HG03432 (cell line): ENCODE measurements around the gene GSX1.
"Not testable (repeated sequence)": the region's sequence is repeated elsewhere in the genome, so short reads cannot be mapped to it uniquely, and the experiment has no call there.

ENCODE experiments used
- ATAC-seq: cut with Tn5 transposase; IDR thresholded peaks from one replicate; pipeline ENCODE4 v1.9.1; 2021; ENCODE audit warnings: mild to moderate bottlenecking, moderate library complexity; ENCODE audit not compliant: unreplicated experiment

Gene GSX1

GRCh38 chr13:27793507-27794367 lies 1.5 kb downstream of the GSX1 start:
- no peak for ATAC-seq

GRCh38 chr13:27794368-27794691 lies 2.0 kb downstream of the GSX1 start:
- no peak for ATAC-seq

- no peak for ATAC-seq
Measured at GRCh38 chr13:27794921-27795717, 2.8 kb downstream of the GSX1 start.

DNA sequence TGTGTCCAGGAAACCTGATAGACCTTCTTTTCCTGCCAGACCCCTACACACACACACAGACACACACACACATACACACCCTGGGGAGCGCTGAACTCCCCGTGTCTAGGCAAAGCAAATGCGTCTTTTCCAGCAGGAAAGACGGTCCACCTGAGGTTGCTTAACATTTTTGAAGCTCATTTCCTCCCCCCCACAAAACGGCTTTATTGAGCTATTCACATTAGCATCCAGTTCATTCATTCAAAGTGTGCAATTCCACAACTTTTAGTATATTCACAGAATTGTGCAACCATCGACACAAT lies 3.4 kb downstream of the GSX1 start:
- ATAC-seq, result no peak

- ATAC-seq, result no peak
Measured at GRCh38 chr13:27796544-27797227, 4.4 kb downstream of the GSX1 start.

DNA sequence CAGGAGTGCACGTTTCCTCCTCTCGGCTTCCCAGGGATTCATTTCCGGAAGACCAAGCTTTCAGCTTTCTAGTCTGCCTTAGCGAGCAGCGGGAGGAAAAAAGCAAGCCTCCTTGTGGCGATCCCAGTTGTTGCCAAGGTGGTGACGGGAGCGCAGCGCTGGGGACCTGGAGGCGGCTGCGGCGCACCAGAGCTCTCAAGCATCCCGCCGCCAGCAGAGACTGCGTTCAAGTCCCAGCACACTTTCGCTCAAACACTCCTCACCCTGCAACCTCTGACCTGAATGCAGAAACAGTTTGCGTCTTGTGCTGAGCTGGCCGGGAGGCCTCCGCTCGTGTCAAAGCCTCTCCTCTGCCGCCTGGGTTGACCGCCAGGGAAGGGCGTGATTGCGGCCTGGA lies 4.9 kb downstream of the GSX1 start:
- ATAC-seq, result no peak

- ATAC-seq, result no peak
Measured at GRCh38 chr13:27806744-27807387, 14.6 kb downstream of the GSX1 start.

DNA sequence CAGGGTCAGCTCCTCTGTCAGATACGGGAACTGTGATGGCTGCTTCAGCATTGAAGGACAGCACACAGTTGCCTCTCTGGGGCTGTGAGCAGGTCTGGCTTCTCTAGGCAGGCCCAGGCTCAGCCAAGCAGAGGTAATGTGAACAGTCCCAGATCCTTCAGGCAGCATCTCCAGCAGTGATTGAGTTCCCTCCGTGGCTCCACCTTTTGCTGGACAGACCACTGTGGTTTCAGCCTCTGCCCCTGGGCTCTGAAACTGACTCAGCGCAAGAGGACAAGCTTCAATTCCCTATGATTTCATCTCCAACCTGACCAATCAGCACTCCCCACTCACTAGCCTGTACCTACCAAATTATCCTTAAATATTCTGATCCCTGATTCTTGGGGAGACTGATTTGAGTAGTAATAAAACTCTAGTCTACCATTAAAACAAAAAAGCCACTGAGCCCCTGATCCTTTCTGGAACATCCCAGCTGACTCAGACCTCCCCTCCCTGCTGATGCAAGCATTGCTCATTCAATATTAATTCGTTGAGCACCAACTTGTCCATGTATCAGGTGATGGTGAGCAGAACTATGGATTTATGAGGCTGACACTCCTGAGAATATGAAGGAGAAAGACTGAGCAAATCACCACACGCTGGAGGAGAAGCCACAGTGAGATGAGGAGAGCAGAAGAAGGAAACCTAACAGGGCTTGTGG lies 16.7 kb downstream of the GSX1 start:
- ATAC-seq, result no peak

DNA sequence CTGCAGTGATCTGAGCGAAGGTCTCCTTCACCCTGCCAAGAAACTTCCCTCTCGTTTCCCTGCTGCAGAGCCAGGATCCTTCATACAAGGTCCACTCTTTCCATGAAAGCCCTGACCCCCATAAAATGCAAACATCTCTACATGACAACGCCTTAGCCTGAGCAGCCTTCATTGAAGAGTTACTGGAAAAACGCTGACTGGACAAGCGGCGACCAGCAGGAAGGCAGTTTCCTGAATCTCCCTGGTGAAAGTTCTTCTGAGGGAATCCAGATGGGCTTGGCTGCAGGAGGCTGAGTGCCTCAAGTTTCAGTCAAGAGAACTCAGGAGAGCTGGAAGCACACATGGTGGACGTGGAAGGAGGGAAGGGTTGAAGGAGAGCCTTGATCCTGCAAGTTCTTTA lies 17.7 kb downstream of the GSX1 start:
- no peak for ATAC-seq

DNA sequence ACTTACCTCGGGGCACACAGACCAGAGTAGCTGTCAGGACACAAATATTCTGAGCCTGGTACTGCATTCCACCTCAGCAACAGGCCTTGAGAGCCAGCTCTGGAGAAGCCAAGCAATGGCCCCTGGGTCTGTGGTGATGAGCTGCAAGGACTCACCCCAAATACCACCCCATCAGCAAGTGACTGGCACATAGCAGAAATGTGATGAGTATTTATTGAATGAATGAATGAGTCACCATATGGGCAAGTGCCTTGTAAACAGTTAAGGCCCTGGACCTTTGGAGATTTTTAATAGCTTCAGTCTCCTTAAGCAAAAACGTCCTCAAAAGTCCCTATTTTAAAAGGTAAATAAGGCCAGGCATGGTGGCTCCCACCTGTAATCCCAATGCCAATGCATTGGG lies 18.2 kb downstream of the GSX1 start:
- no peak for ATAC-seq

GRCh38 chr13:27813826-27814225 lies 21.5 kb downstream of the GSX1 start:
- no peak for ATAC-seq

DNA sequence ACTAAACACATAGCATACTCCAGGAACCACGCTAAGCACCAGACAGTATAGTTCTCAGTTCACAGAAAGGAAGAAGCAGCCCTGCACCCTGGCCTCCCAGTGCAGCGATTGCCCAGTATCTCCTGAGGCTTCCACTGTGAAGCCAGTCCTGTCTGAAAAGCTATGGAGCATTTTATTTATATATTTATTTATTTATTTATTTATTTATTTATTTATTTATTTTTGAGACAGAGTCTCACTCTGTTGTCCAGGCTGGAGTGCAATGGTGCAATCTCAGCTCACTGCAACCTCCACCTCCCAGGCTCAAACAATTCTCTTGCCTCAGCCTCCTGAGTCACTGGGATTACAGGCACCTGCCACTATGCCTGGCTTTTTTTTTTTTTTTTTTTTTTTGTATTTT lies 25.5 kb downstream of the GSX1 start:
- ATAC-seq, result not testable (repeated sequence)

DNA sequence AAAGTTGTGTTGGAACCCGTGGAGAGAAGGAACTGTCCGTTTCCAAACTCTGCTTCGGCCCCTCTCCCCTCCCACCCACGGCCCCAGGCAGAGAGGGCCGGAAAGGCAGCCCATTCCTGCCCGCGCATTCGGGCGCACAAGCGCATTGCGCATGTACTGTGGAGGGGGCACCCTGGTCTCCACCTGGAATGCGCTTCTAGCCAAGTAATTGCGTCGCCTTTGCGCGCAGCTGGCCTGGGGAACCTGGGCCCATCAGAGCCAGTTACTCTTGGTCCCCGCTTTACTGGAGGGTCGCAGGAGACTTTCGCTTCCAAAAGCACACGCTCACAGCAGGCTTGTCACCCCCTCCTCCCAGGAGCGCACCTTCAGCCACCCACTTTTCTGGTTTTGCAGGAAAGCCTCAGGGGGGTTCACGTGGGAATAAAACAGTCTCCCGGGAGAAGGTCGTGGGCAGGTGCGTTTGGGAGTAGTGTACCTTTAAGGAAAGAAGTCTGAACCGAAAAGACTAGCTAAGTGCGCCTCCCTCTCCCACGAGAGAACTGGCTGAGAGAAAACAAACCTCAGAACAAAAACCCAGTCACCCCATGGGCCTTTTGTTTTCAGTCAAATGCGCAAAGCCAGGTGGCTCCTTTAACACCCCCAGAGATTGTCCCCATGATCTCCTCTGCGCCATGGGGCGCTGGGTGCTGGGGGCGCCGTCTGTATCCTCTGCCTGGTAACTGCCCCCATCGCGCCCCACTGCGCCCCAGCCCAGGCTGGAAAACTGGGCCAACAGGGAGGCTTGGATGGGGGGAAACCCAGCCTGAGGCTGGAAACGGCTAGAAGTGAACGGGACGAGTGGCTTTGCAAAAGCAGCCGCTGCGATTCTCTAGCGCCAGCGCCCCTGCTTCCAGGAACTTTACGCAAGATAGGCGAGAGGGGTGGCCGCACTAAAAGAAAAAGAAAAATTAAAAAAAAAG lies 28.5 kb downstream of the GSX1 start:
- no peak for ATAC-seq

DNA sequence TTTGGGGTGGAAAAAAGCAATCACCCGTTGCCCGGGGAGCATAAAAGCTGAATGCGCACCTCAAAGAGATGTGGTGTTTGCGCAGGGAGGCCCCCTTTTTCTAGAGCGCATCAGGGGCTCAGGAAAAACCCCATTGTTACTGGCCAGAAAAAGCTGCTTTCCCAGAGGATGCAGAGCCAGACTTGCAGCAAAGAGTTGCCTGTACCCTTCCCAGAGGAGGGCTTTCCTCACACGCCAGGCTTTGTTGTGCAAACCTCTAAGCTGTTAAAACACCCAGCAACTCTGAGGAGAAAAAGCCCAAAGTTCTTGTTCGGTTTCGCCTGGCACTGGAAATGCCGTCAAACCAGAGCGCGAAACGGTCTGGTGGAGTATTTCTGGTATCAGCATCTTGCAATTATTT lies 29.3 kb downstream of the GSX1 start:
- ATAC-seq, result no peak

GRCh38 chr13:27822258-27822872 lies 30.1 kb downstream of the GSX1 start:
- no peak for ATAC-seq

- ATAC-seq, result no peak
Measured at GRCh38 chr13:27822873-27823311, 30.6 kb downstream of the GSX1 start.

GRCh38 chr13:27824121-27824520 lies 31.8 kb downstream of the GSX1 start:
- ATAC-seq, result no peak

DNA sequence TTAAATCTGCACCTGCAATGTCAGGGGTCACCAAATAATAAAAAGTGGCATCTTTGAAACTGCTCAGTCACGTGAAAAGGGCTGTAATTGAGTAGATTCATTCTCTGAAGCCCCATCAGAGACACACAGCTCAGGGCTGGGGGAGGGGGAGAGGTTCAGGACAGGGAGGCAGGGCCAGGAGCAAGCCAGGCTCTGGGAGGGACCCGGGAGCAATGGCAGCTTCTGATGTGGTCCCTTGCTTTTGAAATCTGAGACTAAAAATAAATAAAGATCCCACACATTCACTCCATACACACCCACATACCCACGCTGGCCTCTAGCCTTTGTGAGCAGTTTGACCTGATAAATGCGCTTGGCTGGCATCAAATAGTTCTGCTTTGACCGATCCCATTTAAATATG lies 32.8 kb downstream of the GSX1 start:
- ATAC-seq, result no peak
